Spleen (tissue), 7 donors: ENCODE data around the gene GSTA5.

Source experiments
- CTCF ChIP-seq, 11 experiments: fragments of 200-600 bp in 7 of 11; fragments of 450-650 bp in 4 of 11; sonication (generic) in 4 of 11; IDR thresholded peaks in 8 of 11; conservative IDR thresholded peaks in 3 of 11; 1 replicate in 7 of 11; 2 replicates in 4 of 11; pipeline versions ENCODE4 v1.4.0 to v1.8.0; 2016 to 2021; ENCODE audit warnings: antibody characterized with exemption in 11 of 11, inconsistent platforms in 4 of 11, mild to moderate bottlenecking in 1 of 11
- POLR2A ChIP-seq, 3 donors: fragments of 450-650 bp; IDR thresholded peaks; one replicate each; pipeline ENCODE4 v1.5.1; 2017; ENCODE audit warnings: antibody characterized with exemption in 3 of 3, mild to moderate bottlenecking in 1 of 3
- POLR2AphosphoS5 ChIP-seq, 3 donors: sonication (generic); formaldehyde crosslinking; IDR thresholded peaks; one replicate each; pipeline ENCODE4 v1.5.1; 2017; ENCODE audit warnings: antibody characterized with exemption in 3 of 3
- donor health status: DM: no; HTN: no; CAD: no; lungs with moderate emphysema.
- donor health status: DM: no; HTN: no; CAD: no.
- donor health status: DM: no; HTN: no; CAD: no.

- TF ChIP-seq CTCF (IDR thresholded peaks at IDR 0.05 in 8 of 11, conservative IDR thresholded peaks at IDR 0.05 in 3 of 11) (no peak), POLR2A (IDR thresholded peaks at IDR 0.05) (no peak), POLR2AphosphoS5 (IDR thresholded peaks at IDR 0.05) (no peak)
These were observed 36.6 kb upstream of the GSTA5 start for GRCh38 chr6:52877168-52877567.
